Activated CD4-positive, alpha-beta T cell treated with anti-CD3 and anti-CD28 coated beads, Interleukin-2, amount 50 U/mL, for 48 hours (primary cell): ENCODE measurements around the gene FLNB.

Experiments used
- DNase-seq, 2 experiments: peaks; one replicate each; pipeline ENCODE4 v3.0.0-alpha.2; 2020

Gene FLNB

DNA sequence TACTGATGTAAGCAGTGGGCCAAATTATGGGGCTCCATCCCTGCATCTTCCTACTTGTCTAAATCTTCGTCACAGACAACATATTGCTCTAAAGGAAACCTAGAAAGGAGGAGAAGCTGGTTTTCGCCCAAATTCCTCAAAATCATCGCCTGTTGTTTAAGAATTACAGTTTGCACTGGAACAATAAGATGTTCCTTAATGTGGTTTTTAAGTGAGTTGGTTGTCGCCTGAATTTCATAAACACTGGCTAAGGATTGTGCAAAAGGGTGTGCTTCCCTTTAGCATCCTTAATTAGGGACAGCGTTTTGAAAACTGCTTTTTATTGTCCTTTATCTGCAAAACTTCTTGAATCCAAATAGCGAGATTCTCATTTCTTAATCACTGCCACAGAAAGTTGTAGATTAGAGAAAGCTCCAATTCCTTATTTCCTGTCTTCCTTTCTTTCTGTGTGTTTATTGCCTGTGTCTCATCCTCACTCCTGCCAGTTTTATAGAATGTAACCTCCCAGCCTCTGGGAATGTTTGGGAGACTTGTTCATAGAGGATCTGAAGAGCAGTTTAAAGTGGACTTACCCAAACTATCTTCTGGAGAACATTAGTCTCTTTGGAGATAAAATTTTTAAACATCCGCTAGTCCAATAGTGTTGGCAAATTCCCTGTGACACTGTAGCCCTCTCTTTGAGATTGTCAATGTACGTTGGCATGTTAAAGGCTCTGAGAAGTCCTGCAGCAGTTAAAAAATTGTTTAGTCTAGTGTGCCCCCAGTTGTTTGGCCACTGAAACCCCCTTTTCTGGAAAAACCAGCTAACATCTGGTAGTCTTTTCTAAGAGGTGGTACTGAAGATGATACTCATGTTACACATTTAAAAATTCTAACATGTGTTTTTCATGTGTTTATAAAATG, 50.4 kb downstream of the FLNB start:
- no peak for DNase-seq

DNA sequence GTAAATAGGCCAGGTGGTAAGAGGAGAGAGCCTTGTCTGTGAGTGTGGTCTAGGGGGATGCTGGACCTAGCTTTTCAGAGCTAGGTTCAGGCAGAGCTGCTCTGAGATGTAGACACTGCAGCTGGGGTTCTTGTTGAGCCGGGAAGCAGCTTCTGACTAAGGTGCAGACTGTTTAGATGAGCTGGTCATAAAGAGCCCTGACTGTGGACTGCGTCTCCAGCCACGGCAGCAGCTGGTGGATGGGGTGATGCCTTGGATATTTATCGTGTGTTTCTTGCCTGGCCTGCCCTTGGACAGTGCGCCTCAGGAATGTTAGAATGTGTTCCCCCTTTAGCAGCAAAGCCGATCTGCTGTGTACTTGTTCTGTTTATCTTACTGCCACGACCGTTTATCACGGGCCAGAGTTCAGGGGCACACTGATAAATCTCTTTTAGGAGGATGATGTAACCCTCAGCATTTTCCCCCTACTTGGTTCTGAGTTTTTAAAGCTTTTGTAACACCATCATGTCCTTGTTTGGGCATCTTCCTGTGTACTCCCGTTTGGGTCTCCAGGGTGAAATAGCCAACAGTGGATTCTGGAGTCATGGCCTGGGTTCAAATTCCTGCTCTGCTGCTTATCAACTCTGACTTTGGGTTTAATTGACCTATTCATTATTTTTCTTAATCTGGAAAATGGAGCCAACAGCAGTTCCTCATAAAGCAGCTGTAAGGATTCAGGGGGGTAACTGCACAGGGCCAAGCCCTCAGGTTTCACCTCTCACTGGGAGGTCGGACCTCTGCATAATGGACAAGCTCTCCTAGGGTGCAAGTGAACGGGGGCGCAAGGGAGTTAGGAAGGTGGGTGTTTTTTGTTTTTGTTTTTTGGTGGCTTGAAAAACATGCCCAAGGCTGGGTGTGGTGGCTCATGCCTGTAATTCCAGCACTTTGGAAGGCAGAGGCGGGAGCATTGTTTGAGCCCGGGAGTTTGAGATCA, 51.4 kb downstream of the FLNB start:
- no peak for DNase-seq

DNA sequence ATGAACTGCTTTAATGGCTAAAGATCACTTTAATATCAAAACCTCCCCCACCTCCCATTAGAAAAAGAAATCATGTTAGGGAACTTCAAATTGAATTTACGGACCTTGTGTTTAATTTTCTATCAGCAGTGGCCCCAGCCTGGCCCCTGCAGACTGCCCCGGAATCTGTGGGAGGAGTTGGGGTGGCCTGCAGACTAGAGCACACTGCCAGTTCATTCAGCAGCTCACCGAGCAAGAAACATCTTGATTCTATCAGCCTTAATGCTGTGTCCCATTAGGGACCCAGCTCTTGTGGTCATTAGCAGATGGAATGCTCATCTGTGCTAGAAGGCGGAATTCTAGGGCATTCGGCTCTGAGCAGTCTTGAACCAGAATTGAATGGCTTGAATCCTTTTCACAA, 54.2 kb downstream of the FLNB start:
- no peak for DNase-seq

DNA sequence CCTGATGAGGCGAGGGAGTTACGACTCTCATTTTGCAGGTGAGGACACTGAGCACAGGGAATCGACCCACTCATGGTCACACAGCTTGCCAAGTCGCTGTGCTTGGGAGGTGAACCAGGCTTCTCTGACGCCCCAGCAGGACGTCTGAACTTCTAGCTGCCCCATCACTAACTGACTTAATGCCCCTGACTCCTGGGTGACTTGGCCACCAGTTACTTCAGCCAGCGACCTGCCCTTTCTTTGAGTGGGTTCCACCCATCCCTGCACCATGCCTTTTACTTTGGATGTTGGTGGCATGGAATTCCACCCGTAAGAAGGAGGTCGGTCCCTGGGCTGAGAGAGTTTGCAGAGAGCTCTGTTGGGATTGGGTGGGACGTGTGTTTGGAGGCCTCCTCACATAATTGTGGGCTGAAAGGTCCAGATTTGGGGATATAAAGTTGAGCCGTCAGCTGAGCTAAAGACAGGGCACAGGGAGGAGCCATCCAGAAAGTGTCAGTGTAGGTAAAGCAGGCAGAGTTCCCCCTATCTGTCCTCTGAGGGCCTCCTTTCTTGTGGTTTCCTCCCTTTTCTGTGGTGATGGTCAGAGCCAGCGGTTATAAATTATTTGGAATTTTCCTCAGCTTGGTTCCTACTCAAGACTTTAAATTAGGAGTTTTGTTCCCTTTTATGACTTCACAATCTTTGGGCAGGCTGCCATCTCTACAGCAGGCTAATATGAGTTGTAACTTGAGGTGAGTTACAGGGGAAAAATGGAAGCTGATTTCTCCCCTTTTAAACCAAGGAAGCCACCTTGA, 55.0 kb downstream of the FLNB start:
- no peak for DNase-seq

DNA sequence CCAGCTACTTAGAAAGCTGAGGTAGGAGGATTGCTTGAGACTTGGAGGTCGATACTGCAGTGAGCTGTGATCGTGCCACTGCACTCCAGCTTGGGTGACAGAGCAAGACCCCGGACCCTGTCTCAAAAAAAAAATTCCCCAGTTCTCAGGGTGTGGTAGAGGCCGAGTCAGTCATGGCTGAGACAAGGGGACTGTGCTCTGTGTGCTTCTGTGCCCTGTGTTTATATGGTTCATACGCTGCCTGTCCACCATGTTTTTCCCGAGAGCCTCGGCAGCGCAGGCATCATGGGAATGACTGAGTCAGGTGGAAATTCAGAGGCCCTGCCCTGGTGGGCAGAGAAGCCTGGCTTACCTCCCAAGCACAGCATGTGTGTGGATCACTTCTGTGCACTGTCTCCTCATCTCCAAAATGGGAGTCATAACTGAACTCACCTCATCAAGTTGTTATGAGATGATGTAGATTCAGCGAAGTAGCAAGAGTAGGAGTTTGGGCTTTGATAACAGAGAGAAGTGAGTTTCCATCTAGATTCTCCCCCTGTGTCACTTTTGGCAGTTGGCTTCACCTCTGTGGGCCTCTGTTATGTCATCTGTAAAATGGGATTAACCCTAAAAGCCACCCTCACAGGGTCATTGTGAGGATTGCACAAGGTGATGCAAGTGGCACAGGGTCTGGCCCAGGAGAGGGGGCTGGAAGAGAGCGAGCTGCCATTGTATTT, 56.9 kb downstream of the FLNB start:
- DNase-seq, result no peak

DNA sequence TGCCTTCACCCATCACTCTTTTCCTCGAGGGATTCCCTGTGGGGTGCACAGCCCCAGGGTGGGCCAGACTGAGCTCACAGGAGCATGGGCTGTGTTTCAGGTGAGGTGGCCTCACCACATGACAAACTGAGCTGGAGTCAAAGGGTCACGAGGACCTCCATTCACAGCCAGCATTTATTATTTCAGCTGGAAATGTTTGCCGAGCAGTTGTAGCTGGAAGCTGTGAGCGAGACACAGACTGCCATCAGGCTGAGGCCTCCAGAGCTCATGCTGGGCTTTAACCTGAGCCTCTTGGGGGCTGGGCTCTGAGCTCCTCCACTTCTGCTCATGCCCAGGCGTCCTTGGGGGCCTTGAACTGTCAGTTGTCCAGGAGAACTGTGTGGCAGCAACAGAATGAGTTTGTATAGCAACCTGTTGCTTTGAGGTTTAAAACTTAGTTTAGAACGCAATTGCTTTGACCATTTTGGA, 57.5 kb downstream of the FLNB start:
- DNase-seq, result no peak

DNA sequence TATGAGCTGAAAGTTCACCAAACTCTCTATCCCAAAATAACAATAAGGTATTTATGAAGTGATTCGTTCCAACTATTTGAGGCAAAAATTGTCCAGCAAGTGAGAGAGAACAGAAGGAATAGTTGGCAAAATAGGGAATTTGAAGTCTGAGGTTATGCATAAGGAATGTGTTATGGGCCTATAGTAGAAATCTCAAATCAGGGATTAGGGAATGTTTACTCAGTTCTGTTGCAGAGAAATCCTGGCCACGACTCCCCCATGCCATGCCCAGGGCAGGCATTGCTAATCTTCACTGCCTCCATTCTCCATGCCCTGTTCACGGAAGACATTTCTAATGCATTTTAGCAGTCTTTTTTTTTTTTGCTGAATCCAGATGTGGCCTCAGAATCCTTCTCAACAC, 58.6 kb downstream of the FLNB start:
- no peak for DNase-seq

DNA sequence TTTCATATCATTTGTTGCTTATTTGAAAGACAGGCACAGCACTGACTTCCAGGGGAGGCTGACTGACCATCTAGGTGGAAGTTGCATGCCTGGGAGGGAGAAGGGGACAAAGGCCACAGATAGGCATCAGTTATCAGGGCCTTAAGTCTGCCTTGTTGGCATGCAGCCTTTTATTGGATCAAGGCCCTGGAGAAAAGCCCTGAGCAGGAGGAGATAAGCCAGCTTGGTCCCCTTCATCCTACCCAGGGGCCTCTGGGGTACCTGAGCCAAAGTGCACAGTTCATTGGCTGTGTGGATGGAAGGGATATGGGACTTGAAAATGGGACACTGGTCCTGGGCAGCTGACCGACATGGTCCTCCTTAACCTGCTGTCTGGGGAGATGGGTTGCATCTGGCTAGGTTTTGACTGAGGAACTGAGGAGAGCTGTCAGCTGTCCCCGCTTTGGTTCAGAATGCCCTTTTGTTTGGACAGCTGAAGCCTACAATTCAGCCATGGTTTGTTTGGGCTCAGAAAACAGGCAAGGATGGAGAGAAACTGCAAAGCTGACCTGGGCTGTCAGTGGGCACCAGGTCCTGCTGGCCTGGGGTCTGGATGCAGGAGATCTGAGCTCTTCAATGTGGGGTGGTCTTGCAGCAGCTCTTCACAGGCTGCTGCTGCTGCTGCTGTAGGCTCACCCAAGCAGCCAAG, 60.0 kb downstream of the FLNB start:
- DNase-seq, result no peak

DNA sequence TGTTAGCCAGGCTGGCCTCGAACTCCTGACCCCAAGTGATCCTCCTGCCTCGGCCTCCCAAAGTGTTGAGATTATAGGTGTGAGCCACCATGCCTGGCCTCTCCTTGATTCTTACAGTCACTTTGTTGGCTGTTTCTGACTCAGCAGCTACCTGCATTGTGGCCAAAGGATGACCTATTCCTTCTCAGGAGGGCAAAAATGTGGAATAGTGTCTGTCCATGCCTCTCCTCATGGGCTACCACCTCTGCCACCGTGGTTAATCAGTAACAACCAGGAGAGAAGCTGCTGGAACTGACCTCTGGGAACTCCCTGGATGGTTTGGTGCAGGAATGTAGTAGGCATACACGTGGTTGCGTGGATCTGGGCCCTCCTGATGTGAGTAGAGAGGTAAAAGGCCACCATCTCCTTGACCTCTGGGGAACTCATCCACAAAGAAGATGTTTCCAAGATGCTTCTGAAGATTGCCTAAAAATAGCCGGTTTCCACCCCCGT, 63.3 kb downstream of the FLNB start:
- DNase-seq, result no peak

DNA sequence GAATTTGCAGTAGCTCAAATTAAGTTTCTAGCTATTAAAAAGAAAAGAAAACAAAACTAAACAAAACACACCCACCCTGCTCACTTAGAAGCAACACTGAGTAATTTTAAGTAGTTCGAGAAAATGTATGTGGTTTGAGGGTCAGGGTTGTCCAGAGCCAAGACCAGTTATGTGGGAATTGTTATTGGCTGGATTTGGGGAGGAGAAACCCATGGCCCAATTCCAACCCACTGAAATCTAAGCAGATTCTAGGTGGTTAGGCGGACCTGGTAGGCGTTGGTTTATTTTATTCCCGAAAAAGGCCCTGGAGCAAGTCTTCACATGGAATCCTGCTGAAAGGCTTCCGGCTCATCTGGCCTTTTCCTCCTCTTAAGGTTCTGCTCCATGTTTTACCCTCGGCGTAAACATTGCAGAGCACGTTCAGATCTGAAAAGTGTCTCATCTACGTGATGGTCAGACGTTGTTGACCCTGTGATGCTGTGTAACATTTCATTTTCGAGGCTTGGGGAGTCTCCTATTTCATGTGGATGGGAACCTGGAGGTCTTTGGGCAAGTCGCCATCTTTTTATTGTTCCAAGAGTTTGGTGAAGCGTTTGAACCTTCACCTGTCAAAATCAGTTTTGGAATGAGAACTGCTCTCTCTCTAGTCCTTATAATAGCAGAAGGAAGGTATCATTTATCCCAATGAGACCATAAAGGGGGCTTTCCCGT, 64.0 kb downstream of the FLNB start:
- DNase-seq, result no peak

DNA sequence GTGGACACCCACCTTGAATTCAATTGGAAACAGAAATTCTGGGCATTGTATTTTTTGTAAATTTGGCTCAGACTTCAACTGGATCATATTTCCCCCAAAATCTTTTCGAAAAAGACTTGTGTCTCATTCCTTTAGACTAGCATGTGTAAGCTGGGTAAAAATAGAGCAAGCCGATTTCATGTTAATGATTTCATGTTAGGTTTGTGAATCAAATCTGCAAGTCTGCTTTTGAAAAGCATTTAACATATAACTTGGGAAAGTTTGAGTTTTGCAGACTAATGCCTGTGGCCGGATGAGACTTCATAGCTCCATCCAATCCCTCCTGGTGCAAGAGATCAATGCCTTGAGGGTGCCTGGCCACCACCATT, 64.5 kb downstream of the FLNB start:
- no peak for DNase-seq

DNA sequence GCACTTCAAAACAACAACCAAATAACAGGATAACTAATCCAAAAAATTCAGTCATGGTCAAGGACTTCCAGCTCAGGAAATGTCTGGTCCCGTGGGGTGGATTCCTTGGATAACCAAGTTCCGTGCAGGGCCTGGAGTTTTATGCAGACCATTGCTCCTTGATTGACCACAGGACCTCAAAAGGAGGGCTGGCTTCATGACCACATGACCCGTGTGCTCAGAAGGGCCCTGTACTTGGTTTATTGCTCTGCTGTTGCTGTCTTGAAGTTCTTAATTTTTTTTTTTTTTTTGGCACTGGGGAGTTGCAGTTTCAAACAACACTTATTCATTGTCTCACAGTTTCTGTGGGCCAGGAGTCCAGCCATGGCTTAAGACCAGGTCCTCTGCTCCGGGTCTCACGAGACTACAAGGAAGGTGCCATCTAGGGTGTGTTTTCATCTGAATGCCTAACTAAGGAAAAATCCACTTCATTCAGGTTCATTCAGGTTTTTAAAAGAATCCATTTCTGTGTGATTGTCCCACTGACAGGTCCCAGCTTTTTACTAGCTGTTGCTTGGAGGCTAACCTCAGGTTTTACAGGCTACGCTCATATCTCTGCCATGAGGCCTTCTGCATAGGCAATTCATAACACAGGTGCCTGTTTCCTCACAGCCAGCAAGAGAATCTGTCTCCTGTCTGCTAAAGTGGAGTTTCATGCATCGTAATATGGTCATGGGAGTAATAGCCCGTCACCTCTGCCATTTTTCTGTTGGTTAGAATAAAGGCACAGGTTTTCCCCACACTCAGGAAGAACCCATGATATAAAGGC, 65.3 kb downstream of the FLNB start:
- no peak for DNase-seq

DNA sequence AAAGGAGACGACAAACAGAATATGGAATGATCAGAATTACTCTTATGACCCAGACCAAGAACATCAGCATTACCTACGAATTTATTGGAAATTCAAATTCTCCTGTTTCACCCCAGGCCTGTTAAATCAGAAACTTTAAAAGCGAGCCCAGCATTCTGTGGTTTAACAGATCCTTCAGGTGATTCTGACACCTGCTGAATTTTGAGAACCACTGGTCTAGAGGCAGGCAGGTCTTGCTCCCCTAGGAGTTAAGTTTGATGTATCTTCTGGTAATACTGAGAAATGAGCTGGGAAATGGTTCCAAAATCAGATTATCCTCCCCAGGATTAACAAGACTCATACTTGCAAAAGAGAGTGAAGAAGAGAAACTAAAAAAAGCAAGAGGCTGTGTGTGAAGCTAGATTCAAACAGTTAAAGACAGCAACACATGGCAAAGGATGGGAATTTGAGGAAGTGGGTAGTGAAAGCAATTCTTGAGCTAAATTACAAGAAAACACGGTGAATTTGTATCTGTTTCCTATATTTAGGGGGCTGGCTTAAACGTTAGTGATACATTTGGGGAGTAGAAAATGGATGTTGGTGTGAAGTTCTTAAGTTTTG, 66.0 kb downstream of the FLNB start:
- DNase-seq, result no peak

DNA sequence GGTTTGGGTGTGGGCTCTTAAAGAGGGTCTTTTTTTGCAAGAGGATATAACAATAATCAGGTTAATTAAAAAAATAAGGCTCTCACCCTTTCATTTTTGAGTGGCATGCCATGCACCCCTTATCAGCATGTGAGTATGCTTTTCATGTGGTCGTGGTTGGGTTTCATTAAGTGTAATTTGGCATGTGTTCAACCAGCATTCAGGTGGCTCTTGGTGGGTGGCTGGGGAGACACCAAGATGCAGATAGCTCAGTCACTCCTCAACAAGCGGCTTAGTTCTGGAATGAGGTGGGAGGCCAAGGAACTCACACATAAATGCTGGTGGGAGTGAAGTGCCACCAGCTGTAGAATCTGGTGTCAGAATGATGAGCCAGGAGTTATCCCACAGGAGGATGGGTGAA, 66.8 kb downstream of the FLNB start:
- DNase-seq, result peak; percentile 9 to 25

DNA sequence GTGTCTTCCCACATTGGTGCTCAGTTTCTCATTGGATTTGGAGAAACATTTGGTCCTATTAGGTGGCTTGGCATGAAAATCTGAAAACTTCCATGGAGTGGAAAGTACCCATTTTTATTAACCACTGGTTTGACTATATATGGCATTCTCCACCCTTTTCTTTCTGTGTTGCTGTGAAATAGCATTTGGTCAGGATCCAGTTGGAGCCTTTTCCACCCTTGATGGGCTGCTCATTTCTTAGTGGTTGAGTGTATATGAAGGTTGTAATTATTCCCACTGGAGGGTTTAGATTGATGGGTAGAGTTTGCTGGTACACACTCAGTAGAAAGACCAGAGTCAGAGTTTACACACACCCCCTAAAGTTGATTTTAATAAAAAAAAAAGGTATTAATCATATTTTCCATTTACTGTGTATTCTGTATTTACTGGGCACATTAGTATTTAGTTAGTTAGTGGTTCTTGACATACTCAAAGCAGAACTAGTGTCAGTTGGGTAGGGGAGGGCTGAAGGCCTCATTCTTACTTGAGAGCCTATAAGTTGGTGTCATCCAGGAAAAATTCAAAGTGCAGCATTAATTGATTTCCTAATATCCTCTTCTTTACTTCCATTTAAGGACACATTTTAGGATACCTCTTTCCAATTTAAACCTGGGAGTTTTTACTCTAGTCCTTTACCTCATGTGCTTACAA, 69.5 kb downstream of the FLNB start:
- DNase-seq, result no peak

DNA sequence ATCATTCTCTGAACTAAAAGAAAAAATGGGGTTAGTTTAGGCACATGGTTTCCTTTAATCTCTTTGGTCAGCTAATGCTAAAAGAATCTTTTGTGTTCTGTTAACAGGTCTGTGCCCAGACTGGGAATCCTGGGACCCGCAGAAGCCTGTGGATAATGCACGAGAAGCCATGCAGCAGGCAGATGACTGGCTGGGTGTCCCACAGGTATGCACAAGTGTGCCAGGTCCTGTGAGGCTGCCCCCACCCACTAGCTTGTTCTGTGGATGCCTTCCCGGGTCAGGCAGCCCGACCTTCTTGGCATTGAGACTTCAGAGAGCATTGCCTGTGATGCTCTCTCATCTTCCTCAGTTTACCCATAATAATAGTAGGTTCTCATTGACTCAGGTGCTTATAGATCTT, 70.4 kb downstream of the FLNB start:
- no peak for DNase-seq

DNA sequence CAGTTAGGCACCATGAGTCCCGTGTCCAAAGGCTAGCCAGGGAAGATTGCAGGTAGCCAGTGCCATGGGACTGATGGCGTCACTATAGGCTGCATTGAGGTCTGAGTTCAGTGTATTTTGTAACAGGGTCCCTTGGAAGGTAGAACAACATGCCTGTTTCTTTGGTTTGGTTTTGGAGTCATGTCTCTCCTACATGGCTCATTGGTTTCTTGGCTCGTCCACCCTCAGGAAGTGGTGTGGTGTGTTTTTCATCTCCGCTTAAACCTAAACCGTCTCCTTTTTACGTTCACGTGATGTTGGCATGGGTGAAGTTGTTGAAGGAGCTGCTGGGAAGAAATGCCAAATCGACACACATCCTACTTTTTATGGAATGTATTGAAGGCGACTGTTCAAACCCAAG, 71.6 kb downstream of the FLNB start:
- no peak for DNase-seq

DNA sequence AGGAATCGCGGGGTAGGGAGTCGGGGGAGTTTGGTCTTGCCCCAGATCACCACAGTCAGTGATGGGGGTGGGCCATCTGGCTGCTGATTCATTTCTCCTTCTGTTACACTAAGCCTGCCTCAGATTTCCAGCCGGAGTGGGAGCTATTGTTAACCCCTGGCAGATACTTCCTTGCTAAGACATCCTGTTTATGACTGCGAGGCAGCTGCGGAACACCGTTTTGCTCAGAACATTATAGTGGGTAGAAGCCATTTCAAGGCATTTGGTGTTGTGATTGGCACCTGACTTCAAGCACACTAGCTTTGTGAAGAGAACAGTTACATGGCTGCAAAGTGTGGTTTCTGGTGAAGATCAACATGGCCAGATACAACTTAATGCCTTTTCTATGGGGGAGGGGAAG, 73.8 kb downstream of the FLNB start:
- DNase-seq, result peak; percentile 6 to 11

DNA sequence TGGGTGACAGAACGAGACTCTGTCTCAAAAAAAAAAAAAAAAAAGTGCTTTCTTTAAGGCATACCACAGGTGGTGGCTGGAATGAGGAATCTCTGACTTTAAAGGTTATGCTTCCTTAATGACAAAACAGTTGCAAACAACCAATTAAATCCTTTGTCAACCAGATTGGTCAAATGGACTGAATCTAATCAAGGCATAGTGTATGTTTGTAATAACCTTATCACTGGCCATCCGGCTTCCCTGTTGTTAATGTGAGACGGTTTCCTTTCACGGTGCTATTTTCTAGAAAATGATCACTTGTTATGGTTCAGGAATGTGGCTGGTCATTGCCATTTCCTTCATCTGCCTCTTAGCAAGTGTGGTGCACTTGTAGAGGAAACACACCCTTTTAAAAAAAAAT, 75.9 kb downstream of the FLNB start:
- DNase-seq, result no peak
